CD4-positive, alpha-beta T cell (primary cell): ENCODE data around the gene JUN. TPM values are rescaled to one million over a fixed set of nuclear protein-coding genes. Genes with fewer than 3 reads are reported as not detected.

Experiments
- ATAC-seq: fragments of 200-7000 bp; cut with Tn5 transposase; one replicate; pipeline ENCODE4 v1.10.0; 2022; ENCODE audit warnings: mild to moderate bottlenecking; ENCODE audit not compliant: poor library complexity
- CTCF ChIA-PET: fragments of 350-600 bp; sonication (Branson Sonifier 250); formaldehyde crosslinking; loops from one replicate; lab custom pipeline; 2021; ENCODE audit warnings: antibody characterized with exemption, inconsistent platforms; lab: Charles Lee
- POLR2A ChIA-PET: fragments of 350-600 bp; sonication (Branson Sonifier 250); formaldehyde crosslinking; loops from one replicate; lab custom pipeline; 2021; ENCODE audit warnings: antibody characterized with exemption, inconsistent platforms; lab: Charles Lee
- DNase-seq, 14 experiments: peaks; one replicate each; pipeline ENCODE4 v3.0.0-alpha.2; 2013 to 2020; ENCODE audit warnings: mixed read lengths in 2 of 14
- H3K27ac ChIP-seq, 2 donors: one replicate each; pipeline versions ENCODE4 v1.5.1 to v1.7.0; 2013; ENCODE audit warnings: low read length in 2 of 2, low read depth in 1 of 2, mild to moderate bottlenecking in 1 of 2
- H3K27me3 ChIP-seq, 2 experiments: 1 replicate in 1 of 2; 2 replicates in 1 of 2; pipeline versions ENCODE4 v1.6.1 to v1.7.0; 2013; ENCODE audit warnings: low read length in 2 of 2, control low read depth in 1 of 2, mild to moderate bottlenecking in 1 of 2, moderate library complexity in 1 of 2; ENCODE audit not compliant: insufficient read depth in 2 of 2, control insufficient read depth in 1 of 2
- H3K36me3 ChIP-seq: one replicate; pipeline ENCODE4 v1.6.1; 2013; ENCODE audit warnings: low read length, control low read depth; ENCODE audit not compliant: insufficient read depth
- H3K4me1 ChIP-seq: one replicate; pipeline ENCODE4 v1.6.1; 2013; ENCODE audit warnings: low read length, control low read depth; ENCODE audit not compliant: insufficient read depth
- H3K4me3 ChIP-seq: one replicate; pipeline ENCODE4 v1.5.1; 2013; ENCODE audit warnings: mild to moderate bottlenecking, low read length, moderate library complexity
- H3K9me3 ChIP-seq, 2 experiments: 1 replicate in 1 of 2; 2 replicates in 1 of 2; pipeline versions ENCODE4 v1.6.1 to v1.7.0; 2013; ENCODE audit warnings: low read length in 2 of 2, mild to moderate bottlenecking in 2 of 2, control low read depth in 1 of 2, moderate library complexity in 1 of 2; ENCODE audit not compliant: control insufficient read depth in 1 of 2, insufficient read depth in 1 of 2
- H3K27ac Mint-ChIP-seq: one replicate; pipeline ENCODE4 v1.8.0; 2020; ENCODE audit warnings: mixed read lengths
- H3K27me3 Mint-ChIP-seq: one replicate; pipeline ENCODE4 v1.8.0; 2021; ENCODE audit warnings: mixed read lengths
- H3K36me3 Mint-ChIP-seq: one replicate; pipeline ENCODE4 v1.8.0; 2021; ENCODE audit warnings: low read depth, mixed read lengths
- H3K4me1 Mint-ChIP-seq: one replicate; pipeline ENCODE4 v1.8.0; 2021; ENCODE audit warnings: low read depth, mixed read lengths
- H3K4me3 Mint-ChIP-seq: one replicate; pipeline ENCODE4 v1.8.0; 2020; ENCODE audit warnings: mild to moderate bottlenecking, mixed read lengths
- H3K9me3 Mint-ChIP-seq: one replicate; pipeline ENCODE4 v1.8.0; 2020; ENCODE audit warnings: mixed read lengths
- CTCF ChIP-seq: fragments of 200-600 bp; IDR thresholded peaks from one replicate; pipeline ENCODE4 v1.8.0; 2022; ENCODE audit warnings: antibody characterized with exemption, mild to moderate bottlenecking
- intact Hi-C, 2 experiments: fragments of 100-400 bp; cut with DNase I in 1 of 2; cut with micrococcal nuclease in 1 of 2; formaldehyde crosslinking; loops; one replicate each; pipeline versions ENCODE4 v1.15.1 to v1.9.0; 2023 to 2025; cut with DNase I, micrococcal nuclease
- total RNA-seq, 174 experiments: library from RNA in 2 of 174; stranded (reverse) in 2 of 174; gene quantifications; one replicate each; pipeline ENCODE4 v1.2.3 and lab custom pipeline; 2021 to 2026

Gene JUN
- total RNA-seq, 2 experiments from 2014 or later: 585 to 588 TPM

DNA sequence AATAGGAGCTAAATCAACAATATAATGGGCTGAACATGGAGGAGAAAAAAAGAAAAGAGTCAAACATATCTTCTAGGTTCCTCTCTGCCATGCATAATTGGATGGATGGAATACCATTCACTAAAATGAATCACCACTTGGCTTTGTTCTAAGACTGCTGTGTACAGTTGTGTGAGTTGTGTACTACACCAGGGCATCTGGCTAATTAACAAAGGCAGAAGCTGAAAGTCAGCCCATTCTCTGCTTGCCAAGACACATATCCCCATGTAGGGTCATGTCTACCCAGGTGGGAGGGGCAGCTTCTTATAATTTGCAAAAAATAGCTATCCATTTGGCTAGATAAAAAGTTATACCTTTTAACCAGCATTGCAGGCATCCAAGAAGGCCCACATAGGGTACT is 21.0 kb downstream of the JUN start:
- ChIA-PET CTCF (no interaction called here), POLR2A (no interaction called here)
- Mint-ChIP-seq H3K9me3 (no peaks in the 10 kb centered on the region), H3K27ac (no peak overlapping the region), H3K27me3 (no peaks in the 10 kb centered on the region), H3K4me1 (no peaks in the 10 kb centered on the region), H3K36me3 (no peaks in the 10 kb centered on the region), H3K4me3 (no peak overlapping the region)
- Histone ChIP-seq H3K4me1 (no peaks in the 10 kb centered on the region), H3K4me3 (no peak overlapping the region), H3K36me3 (no peaks in the 10 kb centered on the region), H3K27ac (no peak overlapping the region), H3K9me3 (no peaks in the 10 kb centered on the region), H3K27me3 (no peaks in the 10 kb centered on the region)
- DNase-seq (no peak), ATAC-seq (no peak)
- TF ChIP-seq CTCF: no peak
- intact Hi-C loops: no loop called here

- POLR2A ChIA-PET: interaction anchor here (0.9 to 2.7 kb wide), 3 partner anchors 18 to 308 kb away, joined by 4 to 36 read pairs (median 4); partner anchors contain the start of gene JUN
These were observed 28.4 kb downstream of the JUN start for GRCh38 chr1:58755468-58755872.

GRCh38 chr1:58754683-58755467 is 29.0 kb downstream of the JUN start:
- Mint-ChIP-seq H3K36me3 (no peaks in the 10 kb centered on the region), H3K4me1 (peaks cover 44% of the 10 kb centered on the region), H3K9me3 (no peaks in the 10 kb centered on the region), H3K27me3 (no peaks in the 10 kb centered on the region), H3K4me3 (peak overlapping the region; percentile 57), H3K27ac (peak overlapping the region; percentile 62)
- ATAC-seq: peak; percentile 54
- peak in 5 of 14 experiments; percentile 3 to 66 (median 57) for DNase-seq
- H3K36me3 ChIP-seq: no peaks in the 10 kb centered on the region
- intact Hi-C loops: no loop called here
- H3K9me3 ChIP-seq: no peaks in the 10 kb centered on the region
- ChIA-PET POLR2A (interaction anchor here (0.9 to 2.7 kb wide), 3 partner anchors 19 to 308 kb away, joined by 4 to 36 read pairs (median 4); partner anchors contain the start of gene JUN), CTCF (no interaction called here)
- TF ChIP-seq CTCF: no peak
- H3K27ac ChIP-seq: no peak overlapping the region
- H3K27me3 ChIP-seq: no peaks in the 10 kb centered on the region
- peaks cover 31% of the 10 kb centered on the region for H3K4me1 ChIP-seq
- no peak overlapping the region for H3K4me3 ChIP-seq

More at GRCh38 chr1:58755468-58755872, 28.4 kb downstream of the JUN start:
- Histone ChIP-seq H3K27me3 (no peaks in the 10 kb centered on the region), H3K36me3 (no peaks in the 10 kb centered on the region), H3K27ac (no peak overlapping the region), H3K4me3 (no peak overlapping the region), H3K9me3 (no peaks in the 10 kb centered on the region), H3K4me1 (peaks cover 31% of the 10 kb centered on the region)
- H3K36me3 Mint-ChIP-seq: no peaks in the 10 kb centered on the region
- H3K4me1 Mint-ChIP-seq: peaks cover 44% of the 10 kb centered on the region
- intact Hi-C loops: no loop called here
- TF ChIP-seq CTCF: no peak
- H3K9me3 Mint-ChIP-seq: no peaks in the 10 kb centered on the region
- CTCF ChIA-PET: no interaction called here
- peak in 12 of 14 experiments; percentile 12 to 75 (median 34) for DNase-seq
- peak overlapping the region; percentile 62 for H3K27ac Mint-ChIP-seq
- peak overlapping the region; percentile 57 for H3K4me3 Mint-ChIP-seq
- ATAC-seq: peak; percentile 82
- H3K27me3 Mint-ChIP-seq: no peaks in the 10 kb centered on the region
